Kidney epithelial cell (primary cell): Measurements from ENCODE around the gene GLCCI1. TPM values are rescaled to one million over a fixed set of nuclear protein-coding genes. Genes with fewer than 3 reads are reported as not detected.

Experiments used
- DNase-seq: peaks from one replicate; pipeline ENCODE4 v3.0.0-alpha.2; 2010; ENCODE audit warnings: low read depth
- H3K27me3 ChIP-seq: 2 replicates; pipeline ENCODE4 v1.6.0; 2011; ENCODE audit warnings: low read length; ENCODE audit not compliant: control insufficient read depth, insufficient read depth
- H3K36me3 ChIP-seq: 2 replicates; pipeline ENCODE4 v1.5.1; 2011; ENCODE audit warnings: low read length; ENCODE audit not compliant: control insufficient read depth, insufficient read depth
- H3K4me3 ChIP-seq: 2 replicates; pipeline ENCODE4 v1.5.1; 2011; ENCODE audit warnings: low read depth, mild to moderate bottlenecking, control low read depth, low read length
- total RNA-seq: library from RNA; depleted of rRNA; stranded (reverse); fragments of >200 nt; gene quantifications from 2 replicates; pipeline ENCODE4 v1.2.3, GENCODE V29; 2015
- TF ChIP-seq, protein P1 (sequence below): IDR thresholded peaks from 2 replicates; pipeline ENCODE4 v1.5.1; 2011; ENCODE audit warnings: mild to moderate bottlenecking, moderate library complexity, low read length, control low read depth, inconsistent platforms; ENCODE audit not compliant: insufficient read depth, poor library complexity, severe bottlenecking

Gene GLCCI1
- total RNA-seq, 1 donor from 2014 or later, result 1.6 TPM

DNA sequence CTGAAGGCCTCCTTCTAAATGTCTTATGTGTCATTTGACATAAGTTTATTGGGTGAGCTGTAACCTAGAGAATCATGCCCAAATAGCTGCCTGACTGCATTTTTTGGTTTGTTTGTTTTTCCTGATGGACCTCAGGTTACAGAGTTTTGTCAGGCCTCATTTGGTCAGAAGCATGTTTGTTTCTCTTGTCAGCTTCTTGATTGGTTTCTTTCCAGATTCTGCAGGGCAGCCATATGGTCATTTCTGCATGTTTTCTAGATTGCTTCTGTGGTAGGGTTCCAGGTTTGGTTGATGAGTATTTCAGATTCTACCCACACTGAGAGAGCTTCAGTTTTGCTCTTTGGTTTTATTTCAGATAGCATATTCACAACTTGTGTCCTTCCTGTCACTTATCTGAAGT is 28.0 kb downstream of the GLCCI1 start:
- H3K4me3 ChIP-seq, result no peak overlapping the region
- no peaks in the 10 kb centered on the region for H3K36me3 ChIP-seq
- TF ChIP-seq, protein P1, sequence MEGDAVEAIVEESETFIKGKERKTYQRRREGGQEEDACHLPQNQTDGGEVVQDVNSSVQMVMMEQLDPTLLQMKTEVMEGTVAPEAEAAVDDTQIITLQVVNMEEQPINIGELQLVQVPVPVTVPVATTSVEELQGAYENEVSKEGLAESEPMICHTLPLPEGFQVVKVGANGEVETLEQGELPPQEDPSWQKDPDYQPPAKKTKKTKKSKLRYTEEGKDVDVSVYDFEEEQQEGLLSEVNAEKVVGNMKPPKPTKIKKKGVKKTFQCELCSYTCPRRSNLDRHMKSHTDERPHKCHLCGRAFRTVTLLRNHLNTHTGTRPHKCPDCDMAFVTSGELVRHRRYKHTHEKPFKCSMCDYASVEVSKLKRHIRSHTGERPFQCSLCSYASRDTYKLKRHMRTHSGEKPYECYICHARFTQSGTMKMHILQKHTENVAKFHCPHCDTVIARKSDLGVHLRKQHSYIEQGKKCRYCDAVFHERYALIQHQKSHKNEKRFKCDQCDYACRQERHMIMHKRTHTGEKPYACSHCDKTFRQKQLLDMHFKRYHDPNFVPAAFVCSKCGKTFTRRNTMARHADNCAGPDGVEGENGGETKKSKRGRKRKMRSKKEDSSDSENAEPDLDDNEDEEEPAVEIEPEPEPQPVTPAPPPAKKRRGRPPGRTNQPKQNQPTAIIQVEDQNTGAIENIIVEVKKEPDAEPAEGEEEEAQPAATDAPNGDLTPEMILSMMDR, result no peak
- no peaks in the 10 kb centered on the region for H3K27me3 ChIP-seq
- DNase-seq, result no peak

DNA sequence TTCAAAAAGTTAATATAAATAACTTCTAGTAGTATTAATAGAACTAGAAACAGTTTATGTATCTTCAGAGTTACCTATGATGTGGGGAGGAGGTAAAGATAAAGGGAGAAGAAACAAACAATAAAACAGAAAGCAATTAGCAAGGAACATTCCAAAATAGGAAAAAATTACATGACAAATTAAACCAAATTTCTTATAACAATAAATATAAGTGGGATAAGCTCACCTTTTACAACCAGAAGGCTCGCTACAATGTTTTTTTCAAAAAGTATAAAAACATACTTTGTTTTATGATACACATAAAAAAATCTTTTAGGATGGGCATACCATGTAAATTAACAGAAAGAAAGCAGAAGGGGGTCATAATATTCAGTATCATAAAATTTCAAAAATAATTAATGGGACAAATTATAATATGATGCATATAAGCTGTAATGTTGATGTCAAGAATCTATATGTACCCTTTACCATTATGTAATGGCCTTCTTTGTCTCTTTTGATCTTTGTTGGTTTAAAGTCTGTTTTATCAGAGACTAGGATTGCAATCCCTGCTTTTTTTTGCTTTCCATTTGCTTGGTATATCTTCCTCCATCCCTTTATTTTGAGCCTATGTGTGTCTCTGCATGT is 31.8 kb downstream of the GLCCI1 start:
- H3K4me3 ChIP-seq, result no peak overlapping the region
- no peak for DNase-seq
- no peaks in the 10 kb centered on the region for H3K36me3 ChIP-seq
- H3K27me3 ChIP-seq, result no peaks in the 10 kb centered on the region
- TF ChIP-seq, protein P1, result no peak

DNA sequence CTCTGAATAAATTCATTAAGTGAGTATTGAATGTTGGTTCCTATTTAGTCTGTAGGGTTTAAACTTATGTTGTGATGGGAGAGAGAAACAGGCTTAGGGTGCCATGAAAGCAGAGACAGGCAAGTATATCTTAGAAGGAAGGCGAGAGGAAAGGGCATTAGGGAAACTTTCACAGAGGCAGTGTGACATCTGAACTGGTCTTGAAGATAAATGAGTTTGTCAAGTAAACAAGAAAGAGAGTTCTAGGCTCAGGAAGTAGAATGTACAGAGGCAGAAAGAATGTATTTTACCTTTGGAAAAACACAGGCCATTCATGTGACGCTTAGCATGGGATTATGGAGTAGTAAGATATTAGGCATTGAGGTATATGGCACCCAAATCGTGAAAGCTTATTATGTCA is 34.5 kb downstream of the GLCCI1 start:
- TF ChIP-seq, protein P1, result no peak
- no peaks in the 10 kb centered on the region for H3K36me3 ChIP-seq
- no peak for DNase-seq
- no peak overlapping the region for H3K4me3 ChIP-seq
- H3K27me3 ChIP-seq, result no peaks in the 10 kb centered on the region

DNA sequence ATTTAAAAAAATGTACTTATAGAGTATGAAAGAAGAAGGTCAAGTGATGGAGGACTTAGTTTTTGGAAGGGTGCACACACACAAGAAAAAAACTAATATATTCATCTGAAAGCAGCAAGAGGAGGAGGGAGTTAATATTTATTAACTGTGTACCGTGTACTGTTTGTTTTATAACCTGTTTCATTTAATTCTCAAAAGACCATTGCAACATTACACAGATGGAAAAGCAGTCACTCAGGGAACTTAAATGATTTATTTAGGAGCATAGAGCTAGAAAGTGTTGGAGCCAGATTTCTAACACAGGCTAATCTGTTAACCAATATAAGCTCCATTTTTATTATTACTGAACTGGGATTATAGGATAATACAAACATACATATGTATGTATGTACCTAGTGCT is 36.7 kb downstream of the GLCCI1 start:
- no peaks in the 10 kb centered on the region for H3K27me3 ChIP-seq
- H3K36me3 ChIP-seq, result no peaks in the 10 kb centered on the region
- DNase-seq, result no peak
- TF ChIP-seq, protein P1, result no peak
- H3K4me3 ChIP-seq, result no peak overlapping the region

DNA sequence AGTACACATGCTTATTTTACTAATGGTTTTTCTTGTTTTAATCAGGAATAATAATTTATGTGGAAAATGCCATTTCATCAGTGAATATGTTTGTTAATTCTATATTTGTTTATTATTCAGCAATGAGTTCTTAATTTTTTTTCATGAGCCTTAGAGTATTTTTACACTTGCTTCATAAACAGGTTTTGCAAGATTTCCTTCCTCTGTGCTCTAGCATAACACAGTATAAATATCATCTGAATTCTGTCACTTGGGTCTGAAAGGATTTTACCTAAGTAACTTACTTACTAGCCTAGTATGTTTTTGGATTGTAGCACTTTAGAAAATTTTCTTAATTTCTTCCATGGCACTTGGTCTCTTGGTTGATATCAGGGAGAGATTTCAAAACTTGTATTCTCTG is 45.8 kb downstream of the GLCCI1 start:
- Histone ChIP-seq H3K36me3 (no peaks in the 10 kb centered on the region), H3K4me3 (no peak overlapping the region), H3K27me3 (no peaks in the 10 kb centered on the region)
- TF ChIP-seq, protein P1, result no peak
- DNase-seq, result no peak

DNA sequence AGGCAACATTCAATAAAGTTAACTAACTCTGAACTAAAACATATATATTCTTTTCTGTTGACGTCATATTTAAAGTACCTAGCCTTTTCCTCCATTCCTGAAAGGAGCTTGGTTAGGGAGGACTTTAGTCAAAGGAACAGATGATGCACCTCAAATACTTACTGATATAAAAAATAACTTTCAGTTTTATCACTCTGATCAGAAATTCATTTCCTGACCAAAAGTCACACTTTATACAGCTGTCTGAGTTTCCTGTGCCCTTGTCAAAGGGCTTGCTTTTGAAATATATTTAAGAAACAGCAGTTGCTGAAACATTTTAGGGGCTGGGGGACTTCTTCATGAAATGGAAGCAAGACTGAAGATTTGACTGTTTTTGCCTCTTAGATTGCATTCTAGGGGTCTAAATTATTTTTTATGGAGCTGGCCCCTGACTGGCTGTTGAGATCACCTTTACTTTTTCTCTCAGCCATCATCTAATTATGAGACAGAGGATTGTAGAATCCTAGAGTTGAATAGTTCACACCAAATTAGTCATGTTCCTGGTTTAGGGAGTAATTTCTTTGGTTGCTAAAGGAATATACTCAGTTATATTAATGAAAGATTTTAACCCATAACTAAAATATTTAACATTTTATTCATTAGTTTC is 46.6 kb downstream of the GLCCI1 start:
- TF ChIP-seq, protein P1, result no peak
- DNase-seq, result no peak
- no peaks in the 10 kb centered on the region for H3K36me3 ChIP-seq
- H3K27me3 ChIP-seq, result no peaks in the 10 kb centered on the region
- no peak overlapping the region for H3K4me3 ChIP-seq
